K562 (cell line): ENCODE results near the gene TALDO1. TPM values are rescaled to one million over a fixed set of nuclear protein-coding genes. Genes with fewer than 3 reads are reported as not detected.

ENCODE experiments used
- ATAC-seq: fragments of 200-7000 bp; cut with Tn5 transposase; 3 replicates; pipeline ENCODE4 v1.9.1; 2020; ENCODE audit warnings: moderate library complexity
- BruUV-seq: library from RNA; stranded (reverse); fragments of 400-500 nt; replicated peaks from 2 replicates; lab custom pipeline; 2021; lab: Mats Ljungman, UMichigan
- CTCF ChIA-PET: fragments of 300-600 bp; formaldehyde crosslinking; extraction: SDS; loops from one replicate; lab custom pipeline; 2021; ENCODE audit warnings: low intra/inter-chr PET ratio; lab: Yijun Ruan, JAX
- POLR2A ChIA-PET: fragments of 300-600, 350-650 bp; sonication (Branson Sonifier 250); formaldehyde crosslinking; extraction: SDS; loops from one replicate; lab custom pipeline; 2021; ENCODE audit warnings: antibody characterized with exemption, inconsistent platforms; lab: Yijun Ruan, JAX
- DNase-seq, 4 experiments: peaks; one replicate each; pipeline versions ENCODE4 v3.0.0 to v3.0.0-alpha.2; 2011 to 2018; ENCODE audit warnings: low spot score in 3 of 4, mixed read lengths in 3 of 4; ENCODE audit errors: extremely low read depth in 1 of 4
- FAIRE-seq: peaks from 2 replicates; lab custom pipeline; 2011; peaks lifted over from hg19 to GRCh38; lab: Jason Lieb, UNC
- H2AFZ ChIP-seq: 2 replicates; pipeline ENCODE4 v1.6.0; 2011; ENCODE audit warnings: low read depth, low read length, control low read depth, inconsistent platforms
- H3K27ac ChIP-seq: fragments of 200-600 bp; 3 replicates; pipeline ENCODE4 v1.8.0; 2011; ENCODE audit warnings: low read depth, mild to moderate bottlenecking, control low read depth, inconsistent platforms, low read length, moderate library complexity, mixed read lengths; ENCODE audit errors: extremely low read depth
- H3K27me3 ChIP-seq, 2 experiments: fragments of 300-600 bp in 1 of 2; 2 replicates in 1 of 2; 3 replicates in 1 of 2; pipeline versions ENCODE4 v1.6.0 to v1.8.0; 2011; ENCODE audit warnings: inconsistent platforms in 2 of 2, low read length in 2 of 2, mild to moderate bottlenecking in 1 of 2, mixed read lengths in 1 of 2, moderate library complexity in 1 of 2; ENCODE audit not compliant: control insufficient read depth in 2 of 2, insufficient read depth in 2 of 2
- H3K36me3 ChIP-seq: fragments of 300-600 bp; 3 replicates; pipeline ENCODE4 v1.8.0; 2011; ENCODE audit warnings: mild to moderate bottlenecking, low read length, inconsistent platforms; ENCODE audit not compliant: control insufficient read depth, insufficient read depth
- H3K4me1 ChIP-seq, 2 experiments: fragments of 200-600 bp in 1 of 2; replicated peaks in 1 of 2; 2 replicates in 1 of 2; 3 replicates in 1 of 2; pipeline versions ENCODE4 v1.5.1 to v1.8.0; 2011; ENCODE audit warnings: inconsistent platforms in 2 of 2, low read length in 2 of 2, mild to moderate bottlenecking in 1 of 2, mixed read lengths in 1 of 2, moderate library complexity in 1 of 2; ENCODE audit not compliant: control insufficient read depth in 2 of 2, insufficient read depth in 2 of 2
- H3K4me2 ChIP-seq: 2 replicates; pipeline ENCODE4 v1.6.1; 2011; ENCODE audit warnings: low read length, control low read depth, inconsistent platforms, mixed read lengths; ENCODE audit not compliant: insufficient read depth
- H3K4me3 ChIP-seq: fragments of 200-600 bp; sonication (generic), shearing (Covaris generic); 2 replicates; pipeline ENCODE4 v1.5.1; 2016; ENCODE audit warnings: control low read depth, inconsistent platforms
- H3K79me2 ChIP-seq: fragments of 200-600 bp; 3 replicates; pipeline ENCODE4 v1.8.0; 2011; ENCODE audit warnings: low read length, inconsistent platforms; ENCODE audit not compliant: control insufficient read depth, insufficient read depth
- H3K9ac ChIP-seq, 2 experiments: 2 replicates each; pipeline versions ENCODE4 v1.6.0 to v1.6.1; 2011; ENCODE audit warnings: low read depth in 2 of 2, low read length in 2 of 2, control low read depth in 1 of 2, inconsistent platforms in 1 of 2, mild to moderate bottlenecking in 1 of 2, mixed read lengths in 1 of 2; ENCODE audit not compliant: insufficient read depth in 1 of 2
- H3K9me1 ChIP-seq: one replicate; pipeline ENCODE4 v1.6.0; 2011; ENCODE audit warnings: inconsistent platforms, mild to moderate bottlenecking, low read length, moderate library complexity; ENCODE audit not compliant: control insufficient read depth, insufficient read depth
- H3K9me3 ChIP-seq: replicated peaks from 2 replicates; pipeline ENCODE4 v1.5.1; 2011; ENCODE audit warnings: low read depth, low read length, inconsistent platforms; ENCODE audit not compliant: control insufficient read depth, insufficient read depth
- H4K20me1 ChIP-seq: replicated peaks from 2 replicates; pipeline ENCODE4 v1.6.1; 2011; ENCODE audit warnings: low read length, inconsistent platforms, mixed read lengths; ENCODE audit not compliant: control insufficient read depth, insufficient read depth
- BCL6 ChIP-seq: fragments of 250-450 bp; sonication (Bioruptor Pico); IDR thresholded peaks from 2 replicates; pipeline ENCODE4 v1.4.0; 2020
- ETS2 ChIP-seq: IDR thresholded peaks from 2 replicates; pipeline ENCODE4 v1.6.1; 2016; ENCODE audit warnings: borderline replicate concordance, missing genetic modification characterization, mild to moderate bottlenecking, moderate library complexity, missing compliant biosample characterization; ENCODE audit not compliant: poor library complexity, severe bottlenecking
- NFYB ChIP-seq: IDR thresholded peaks from 2 replicates; pipeline ENCODE4 v1.6.1; 2011; ENCODE audit warnings: mild to moderate bottlenecking, moderate library complexity; ENCODE audit not compliant: insufficient read length; ENCODE audit errors: extremely low read depth
- PML ChIP-seq: IDR thresholded peaks from 2 replicates; pipeline ENCODE4 v1.6.1; 2012; ENCODE audit warnings: low read length, inconsistent platforms
- WGBS: fragments of 100-300 bp; shearing (Covaris generic); methylation state at CpG from one replicate; pipeline ENCODE4 v1.1.6; 2016; ENCODE audit warnings: low coverage, mixed read lengths; ENCODE audit not compliant: insufficient coverage; ENCODE audit errors: missing lambda C conversion rate; 5-methylcytosine and 5-hydroxymethylcytosine counted together
- in situ Hi-C: fragments of 300-500 bp; cut with MboI; formaldehyde crosslinking; loops from 4 replicates; pipeline ENCODE4 v1.15.0; 2018; ENCODE audit warnings: inconsistent platforms, mixed read lengths
- intact Hi-C: fragments of 100-400 bp; cut with micrococcal nuclease; formaldehyde crosslinking; loops from 2 replicates; pipeline ENCODE4 v1.14.2; 2022
- polyA plus RNA-seq, 8 experiments: library from polyadenylated mRNA; depleted of rRNA in 4 of 8; stranded (reverse) in 5 of 8; unstranded in 3 of 8; fragments of >200 nt; fragmentation: Nextera tagmentation in 2 of 8; fragmentation: Illumina TruSeq in 1 of 8; extraction: Ambion mirVana in 2 of 8; extraction: Trizol in 1 of 8; gene quantifications; 2 replicates each; pipeline versions ENCODE4 v1.2.1 to v1.2.3, GENCODE V29; 2011 to 2014; ENCODE audit warnings: inconsistent platforms in 1 of 8, missing spikeins in 1 of 8
- total RNA-seq, 7 experiments: library from RNA; depleted of rRNA in 6 of 7; stranded (reverse); fragments of >200 nt in 6 of 7; fragmentation: Illumina TruSeq in 2 of 7; extraction: Trizol in 2 of 7; gene quantifications; 2 replicates each; pipeline versions ENCODE4 v1.2.1 to v1.2.3, GENCODE V29; 2011 to 2021; ENCODE audit warnings: low replicate concordance in 1 of 7
- TF ChIP-seq, protein P1 (sequence below): fragments of 450-650 bp; IDR thresholded peaks from 2 replicates; pipeline ENCODE4 v1.6.1; 2017; ENCODE audit warnings: antibody characterized with exemption

TALDO1 gene
- total and polyA plus RNA-seq, 9 of the 15 experiments (the other 6 are each of a cell fraction or from before 2014, with no cell fraction given): 260 to 541 (median 441) TPM

DNA sequence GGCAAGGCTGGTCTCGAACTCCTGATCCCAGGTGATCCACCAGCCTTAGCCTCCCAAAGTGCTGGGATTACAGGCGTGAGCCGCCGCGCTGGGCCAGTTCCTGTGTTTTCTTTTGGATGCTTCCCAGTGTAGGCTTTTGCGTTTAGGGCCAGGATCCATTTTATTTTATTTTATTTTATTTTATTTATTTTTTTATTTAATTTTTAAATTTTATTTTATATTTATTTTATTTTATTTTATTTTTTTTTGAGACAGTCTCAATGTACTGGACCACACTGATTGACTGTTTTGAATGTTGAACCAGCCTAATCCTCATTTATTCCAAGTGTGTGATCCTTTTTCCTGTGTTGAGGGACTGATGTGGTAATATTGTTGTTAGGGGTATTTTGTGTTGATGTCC is 32.8 kb upstream of the TALDO1 start:
- H3K27ac ChIP-seq: no peak overlapping the region
- H3K4me2 ChIP-seq: no peak overlapping the region
- no peaks in the 10 kb centered on the region for H3K9me3 ChIP-seq
- H3K27me3 ChIP-seq: no peaks in the 10 kb centered on the region
- no peak overlapping the region for H3K4me3 ChIP-seq
- in situ Hi-C loops: no loop called here
- H3K36me3 ChIP-seq: no peaks in the 10 kb centered on the region
- no peak overlapping the region for H3K9ac ChIP-seq
- TF ChIP-seq PML: no peak
- no peak for TF ChIP-seq BCL6 (CRISPR knock-in tag)
- no peak for TF ChIP-seq NFYB
- TF ChIP-seq, protein P1, sequence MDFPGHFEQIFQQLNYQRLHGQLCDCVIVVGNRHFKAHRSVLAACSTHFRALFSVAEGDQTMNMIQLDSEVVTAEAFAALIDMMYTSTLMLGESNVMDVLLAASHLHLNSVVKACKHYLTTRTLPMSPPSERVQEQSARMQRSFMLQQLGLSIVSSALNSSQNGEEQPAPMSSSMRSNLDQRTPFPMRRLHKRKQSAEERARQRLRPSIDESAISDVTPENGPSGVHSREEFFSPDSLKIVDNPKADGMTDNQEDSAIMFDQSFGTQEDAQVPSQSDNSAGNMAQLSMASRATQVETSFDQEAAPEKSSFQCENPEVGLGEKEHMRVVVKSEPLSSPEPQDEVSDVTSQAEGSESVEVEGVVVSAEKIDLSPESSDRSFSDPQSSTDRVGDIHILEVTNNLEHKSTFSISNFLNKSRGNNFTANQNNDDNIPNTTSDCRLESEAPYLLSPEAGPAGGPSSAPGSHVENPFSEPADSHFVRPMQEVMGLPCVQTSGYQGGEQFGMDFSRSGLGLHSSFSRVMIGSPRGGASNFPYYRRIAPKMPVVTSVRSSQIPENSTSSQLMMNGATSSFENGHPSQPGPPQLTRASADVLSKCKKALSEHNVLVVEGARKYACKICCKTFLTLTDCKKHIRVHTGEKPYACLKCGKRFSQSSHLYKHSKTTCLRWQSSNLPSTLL: no peak
- TF ChIP-seq ETS2 (tag): no peak
- TF ChIP-seq, all 486 proteins: peak for 0
- no peak for FAIRE-seq
- Histone ChIP-seq H3K9me1 (no peaks in the 10 kb centered on the region), H4K20me1 (no peaks in the 10 kb centered on the region), H3K4me1 (peaks cover 0 to 31% of the 10 kb centered on the region in 2 experiments; a peak in 3 of 5 replicates), H2AFZ (no peak overlapping the region), H3K79me2 (no peaks in the 10 kb centered on the region)
- POLR2A ChIA-PET: interaction anchor here (0.9 kb wide), 1 partner anchor 12 kb away, joined by 4 read pairs; no protein-coding TSS in a partner anchor
- BruUV-seq: no TSS peak
- CTCF ChIA-PET: no interaction called here
- intact Hi-C loops: no loop called here
- WGBS: 72% methylated on average over 6 of the region's 6 CpGs
- no peak for DNase-seq
- ATAC-seq: no peak
